Activated CD4-positive, alpha-beta T cell treated with anti-CD3 and anti-CD28 coated beads, Interleukin-2, Interleukin-4, amounts not matched to agents 100 ng/mL and 50 ng/mL, durations not matched to agents 16 hours and 8 hours (primary cell): Measurements from ENCODE around the gene CEACAM21.

Experiments
- DNase-seq: peaks from one replicate; pipeline ENCODE4 v3.0.0-alpha.2; 2020; ENCODE audit warnings: low spot score

The CEACAM21 gene

DNA sequence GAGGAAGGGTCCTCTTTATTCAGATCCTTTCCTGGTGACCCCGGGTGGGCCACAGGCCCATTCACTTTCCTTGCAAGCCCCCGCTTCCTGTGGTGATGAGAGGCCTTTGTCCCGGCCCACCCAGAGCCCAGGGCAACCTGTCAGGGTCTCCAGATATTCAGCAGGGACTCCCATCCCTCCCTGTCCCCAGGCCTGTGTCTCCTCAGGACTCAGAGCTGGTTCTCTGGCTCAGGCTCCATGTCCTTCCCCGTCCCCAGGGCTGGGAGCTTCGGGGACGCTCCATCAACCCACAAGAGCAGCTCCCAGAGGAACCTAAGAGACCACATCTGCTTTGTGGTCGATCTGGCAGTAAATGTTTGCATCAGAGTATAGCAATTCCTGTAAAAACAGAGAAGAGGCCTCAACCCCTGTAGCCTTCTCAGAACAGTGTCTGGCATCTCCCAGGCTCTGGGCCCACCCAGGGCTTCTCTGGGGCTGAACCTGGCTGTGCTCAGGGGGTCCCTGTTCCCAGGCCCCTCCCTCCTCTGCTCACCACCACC lies 43.1 kb downstream of the CEACAM21 start:
- no peak for DNase-seq

DNA sequence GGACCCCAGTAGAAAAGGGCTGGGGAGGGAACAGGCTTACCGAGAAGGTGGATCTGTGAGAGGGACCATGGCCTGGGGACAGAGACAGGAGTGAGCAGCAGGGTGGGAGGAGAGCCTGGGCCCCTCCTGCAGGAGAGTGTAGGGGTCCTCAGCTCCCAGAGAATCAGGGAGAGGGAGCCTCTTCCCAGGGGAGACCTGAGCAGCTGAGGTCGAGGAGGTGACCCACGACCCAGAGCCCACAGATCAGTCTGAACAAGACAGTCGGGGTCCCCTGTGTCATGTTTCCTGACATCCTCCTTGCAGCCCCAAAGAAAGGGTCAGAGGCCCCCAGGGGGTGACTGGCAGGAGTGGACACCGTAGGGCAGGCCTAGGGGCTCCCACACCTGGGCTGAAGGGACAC lies 44.2 kb downstream of the CEACAM21 start:
- DNase-seq = no peak

DNA sequence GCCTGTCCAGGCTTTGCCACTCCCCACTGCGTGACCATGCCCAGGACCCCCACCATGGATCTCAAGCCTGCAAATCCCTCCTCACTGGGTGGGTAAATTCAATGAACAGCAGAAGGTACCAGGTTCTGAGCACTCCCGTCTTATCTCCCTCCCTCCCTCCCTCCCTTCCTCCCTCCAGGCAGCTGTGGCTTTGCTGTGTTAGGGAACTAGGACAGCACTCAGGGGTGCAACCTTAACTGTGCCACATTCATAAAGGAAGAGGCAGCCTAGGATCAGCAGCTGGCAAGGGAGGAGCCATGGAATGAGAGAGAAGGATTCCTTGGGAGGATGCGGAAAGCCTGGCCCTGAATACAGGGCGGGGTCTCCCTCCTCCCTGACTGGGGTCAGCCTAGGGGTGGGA lies 45.3 kb downstream of the CEACAM21 start:
- DNase-seq = no peak

DNA sequence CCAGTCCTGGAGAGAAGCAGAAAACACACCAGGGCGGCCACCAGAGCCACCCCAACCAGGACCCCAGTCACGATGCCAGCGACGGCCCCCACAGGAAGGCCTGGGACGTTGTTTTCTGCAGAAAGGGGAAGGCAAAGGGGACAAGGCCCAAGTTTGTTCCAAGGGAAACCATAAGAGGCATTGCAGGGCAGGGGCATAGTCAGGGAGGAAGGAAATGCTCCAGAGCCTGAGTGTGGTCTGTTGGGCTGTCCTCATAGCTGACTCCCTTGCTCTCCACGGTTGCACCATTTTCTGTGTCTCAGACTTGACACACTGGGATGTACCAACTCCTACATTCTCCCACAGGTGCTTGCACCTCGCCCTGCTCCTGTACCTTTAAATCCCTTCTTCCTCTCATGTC lies 45.7 kb downstream of the CEACAM21 start:
- DNase-seq = no peak

DNA sequence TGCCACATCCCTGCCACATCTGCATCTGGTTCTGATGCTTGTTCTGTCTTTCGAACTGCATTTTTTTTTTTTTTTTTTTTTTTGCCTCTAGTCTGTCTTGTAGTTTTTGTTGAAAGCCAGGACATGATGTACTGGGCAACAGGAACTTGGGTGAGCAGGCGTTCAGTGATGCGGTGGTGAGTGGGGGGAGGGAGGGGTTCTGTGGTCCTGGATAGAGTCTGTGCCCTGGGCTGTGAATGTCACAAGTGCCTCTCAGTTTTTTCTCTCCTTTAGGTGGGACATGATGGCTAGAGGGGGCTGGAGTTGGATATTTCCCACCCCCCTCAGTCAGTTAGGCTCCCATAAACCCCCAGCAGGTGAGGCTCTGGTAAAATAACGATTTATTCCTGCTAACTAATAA lies 47.4 kb downstream of the CEACAM21 start:
- DNase-seq = no peak

DNA sequence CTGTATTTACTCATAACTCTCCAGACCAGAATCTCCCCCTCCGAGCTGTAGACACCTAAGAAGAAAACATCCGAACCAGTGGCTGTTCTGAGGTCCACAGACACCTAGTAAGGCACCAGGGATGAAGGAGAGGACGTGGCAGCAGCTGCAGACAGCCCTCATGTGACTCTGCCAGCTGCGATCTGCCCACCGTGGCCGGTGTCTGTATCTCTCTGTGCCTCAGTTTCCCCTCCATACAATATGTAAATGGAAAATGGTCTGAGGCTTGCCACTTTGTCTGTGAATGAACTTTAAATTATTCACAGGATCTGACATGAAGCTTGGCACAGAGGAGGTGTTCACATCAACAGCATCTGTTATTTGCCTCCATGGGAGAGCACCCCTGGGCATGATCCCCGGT lies 48.5 kb downstream of the CEACAM21 start:
- DNase-seq = no peak

DNA sequence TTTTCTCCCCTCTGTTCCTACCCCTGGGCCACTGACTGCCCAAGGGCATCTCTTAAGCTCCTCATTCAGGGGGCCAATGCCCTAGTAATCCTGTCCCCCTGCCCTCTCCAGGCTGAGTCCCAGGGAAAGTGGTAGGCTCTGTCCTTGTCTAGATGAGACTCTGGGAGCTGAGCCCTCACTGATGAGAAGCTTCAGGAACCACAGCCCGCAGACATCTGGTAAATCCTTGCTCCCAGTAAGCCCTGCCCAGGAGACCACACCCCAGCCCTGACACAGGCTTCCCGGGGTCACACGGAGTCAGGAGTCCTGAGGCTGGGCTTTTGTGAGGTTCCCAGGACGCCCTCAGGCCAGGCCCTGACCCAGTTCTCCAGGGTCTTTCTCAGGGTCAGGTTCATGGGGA lies 49.0 kb downstream of the CEACAM21 start:
- no peak for DNase-seq

DNA sequence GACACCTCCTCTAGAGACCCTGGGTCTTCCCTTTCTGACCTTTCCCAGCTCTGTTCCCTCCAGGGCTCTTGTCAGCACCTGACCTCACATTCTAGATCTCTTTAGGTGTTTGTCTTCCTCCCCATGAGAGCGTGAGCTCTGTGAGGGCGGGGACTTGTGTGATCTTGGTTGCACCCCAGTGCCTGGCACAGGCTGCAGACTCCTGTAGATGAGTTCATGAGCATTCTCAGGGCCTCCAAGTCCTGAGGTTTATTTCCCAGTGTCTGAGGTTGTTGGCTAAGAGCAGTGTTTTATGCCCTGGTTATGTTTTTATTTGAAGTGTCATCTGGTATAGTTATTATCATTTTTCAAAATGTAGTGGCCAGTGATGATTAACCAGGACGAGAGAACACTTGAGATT lies 50.3 kb downstream of the CEACAM21 start:
- no peak for DNase-seq

DNA sequence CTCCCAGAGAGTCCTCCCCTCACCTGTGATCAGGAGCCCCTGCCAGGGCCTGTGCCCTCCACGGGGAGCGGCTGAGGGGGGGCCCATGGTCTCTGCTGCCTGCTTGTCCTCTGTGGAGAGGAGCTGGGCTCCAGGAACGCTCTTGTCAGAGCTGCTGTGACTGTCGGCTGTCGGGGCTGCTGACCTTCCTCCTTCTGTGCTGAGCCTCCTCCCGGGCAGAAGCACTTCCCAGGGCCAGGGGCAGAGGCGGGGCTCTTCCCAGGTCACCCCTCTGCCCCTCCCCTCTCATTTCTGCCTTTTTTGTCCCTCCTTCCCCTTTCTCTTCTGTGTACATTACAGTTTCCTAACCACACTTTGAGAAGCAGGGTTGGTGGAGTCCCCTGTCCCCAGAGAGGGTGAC lies 50.9 kb downstream of the CEACAM21 start, which contains the start of gene CEACAM4:
Gene CEACAM4 (minus strand): TSS at position 198 of the 400 bp plus-strand sequence. CDS start 111 bp downstream, at position 87.
- DNase-seq = no peak

DNA sequence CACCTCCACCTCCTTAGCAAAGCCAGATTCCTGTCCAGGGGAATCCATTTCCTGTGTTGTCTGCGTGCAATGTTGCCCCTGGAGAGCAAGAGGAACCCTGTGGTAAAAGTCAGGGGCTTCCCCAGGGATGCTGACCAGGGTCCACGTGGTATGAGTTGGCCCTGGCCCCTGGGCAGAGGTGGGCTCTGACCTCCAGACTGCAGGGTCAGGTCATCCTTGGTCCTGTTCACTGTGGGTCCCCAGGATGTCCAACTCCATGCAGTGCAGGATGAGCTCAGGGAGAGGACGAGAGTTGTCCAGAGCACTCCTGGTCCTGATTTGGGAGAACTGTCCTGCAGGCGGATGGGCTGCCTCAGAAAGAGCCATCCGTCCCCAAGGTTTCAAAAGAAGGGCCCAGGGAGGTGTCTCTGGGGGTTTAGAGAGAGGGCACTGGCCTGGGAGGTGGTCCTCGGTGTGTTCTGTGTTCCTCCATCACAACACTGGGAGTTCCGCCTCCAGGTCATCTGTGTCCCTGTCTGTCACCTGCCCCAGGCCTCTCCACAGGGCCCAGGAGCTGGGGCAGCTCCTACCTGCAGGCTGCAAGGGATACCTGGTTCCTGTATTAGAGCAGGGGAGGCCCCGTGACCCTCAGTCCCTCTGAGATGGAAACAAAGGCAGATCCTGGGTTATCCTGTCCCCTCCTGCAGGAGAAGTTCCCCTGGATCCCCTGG lies 52.2 kb downstream of the CEACAM21 start:
- DNase-seq = no peak
